SW480 (cell line): ENCODE results near the gene BTG4.

Experiments used
- DNase-seq: peaks from one replicate; pipeline ENCODE4 v3.0.0-alpha.2; 2016; ENCODE audit warnings: low spot score

Gene BTG4

GRCh38 chr11:111537336-111537860 lies 25.2 kb upstream of the BTG4 start:
- DNase-seq: no peak

- DNase-seq: no peak
Measured at GRCh38 chr11:111535281-111535680, 23.1 kb upstream of the BTG4 start.

GRCh38 chr11:111532365-111532709 lies 20.2 kb upstream of the BTG4 start:
- no peak for DNase-seq

- peak; percentile 21 for DNase-seq
Measured at GRCh38 chr11:111531687-111532364, 19.6 kb upstream of the BTG4 start.

DNA sequence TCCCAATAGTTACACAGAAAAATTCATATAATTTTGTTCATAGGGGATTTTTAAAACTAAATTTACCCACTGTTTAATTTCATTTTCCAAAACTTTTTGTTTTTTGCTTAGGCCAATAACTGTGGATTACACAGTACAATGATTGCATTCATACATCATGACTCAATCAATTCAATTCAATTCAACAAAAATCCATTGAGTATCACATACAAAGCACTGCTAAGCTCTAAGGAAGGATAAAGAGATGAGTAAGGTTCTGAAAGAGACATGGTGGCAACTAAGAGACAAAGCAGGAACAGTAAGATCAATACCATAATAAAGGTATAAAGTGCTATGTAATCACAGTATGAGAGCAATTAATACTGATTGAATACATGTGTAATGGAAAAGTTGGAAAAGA lies 18.9 kb upstream of the BTG4 start:
- no peak for DNase-seq

GRCh38 chr11:111530091-111530490 lies 17.9 kb upstream of the BTG4 start:
- no peak for DNase-seq

- no peak for DNase-seq
Measured at GRCh38 chr11:111528557-111528956, 16.4 kb upstream of the BTG4 start.

GRCh38 chr11:111527279-111527678 lies 15.1 kb upstream of the BTG4 start:
- DNase-seq: no peak

DNA sequence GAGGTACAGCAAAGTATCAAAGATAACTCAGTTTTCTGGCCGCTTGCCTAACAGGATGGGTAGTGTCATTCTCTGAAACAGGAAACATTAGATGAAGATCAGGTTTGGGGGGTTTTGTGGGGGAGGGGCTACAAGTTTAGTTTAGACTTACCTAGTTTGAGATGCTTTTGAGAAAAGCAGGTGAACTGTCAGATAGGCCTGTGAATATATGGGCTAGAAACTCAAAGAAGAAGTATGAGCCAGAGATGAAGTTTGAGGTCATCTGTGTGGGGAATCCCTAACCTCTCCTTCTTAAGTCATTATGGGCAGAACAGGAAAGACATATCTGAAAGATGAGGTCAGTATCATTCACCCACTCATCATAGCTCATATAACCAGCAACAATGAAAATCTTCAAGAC lies 14.3 kb upstream of the BTG4 start:
- DNase-seq: peak; percentile 46

GRCh38 chr11:111525456-111525855 lies 13.3 kb upstream of the BTG4 start:
- no peak for DNase-seq

DNA sequence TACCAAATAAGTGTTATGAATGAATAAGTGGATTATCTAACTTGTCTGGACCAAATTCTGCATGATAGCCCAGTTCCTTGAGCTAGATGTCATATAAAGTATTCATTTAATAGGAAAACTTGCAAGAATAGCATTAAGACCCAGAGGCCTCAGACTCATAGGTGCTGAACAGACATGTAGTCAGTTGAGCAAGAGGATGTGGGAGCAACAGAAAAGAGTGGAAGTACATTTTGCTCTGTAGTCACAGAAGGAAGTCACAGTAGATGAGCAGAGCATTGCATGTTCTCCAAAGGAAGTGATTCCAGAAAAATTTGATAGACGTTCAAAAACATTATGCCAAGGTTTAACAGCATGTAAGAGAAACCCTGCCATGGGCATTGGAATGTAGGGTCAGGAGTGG lies 11.9 kb upstream of the BTG4 start:
- DNase-seq: no peak

- DNase-seq: no peak
Measured at GRCh38 chr11:111523343-111523742, 11.2 kb upstream of the BTG4 start.

- no peak for DNase-seq
Measured at GRCh38 chr11:111522426-111522825, 10.2 kb upstream of the BTG4 start.

GRCh38 chr11:111521135-111521534 lies 8.9 kb upstream of the BTG4 start:
- DNase-seq: peak; percentile 41

DNA sequence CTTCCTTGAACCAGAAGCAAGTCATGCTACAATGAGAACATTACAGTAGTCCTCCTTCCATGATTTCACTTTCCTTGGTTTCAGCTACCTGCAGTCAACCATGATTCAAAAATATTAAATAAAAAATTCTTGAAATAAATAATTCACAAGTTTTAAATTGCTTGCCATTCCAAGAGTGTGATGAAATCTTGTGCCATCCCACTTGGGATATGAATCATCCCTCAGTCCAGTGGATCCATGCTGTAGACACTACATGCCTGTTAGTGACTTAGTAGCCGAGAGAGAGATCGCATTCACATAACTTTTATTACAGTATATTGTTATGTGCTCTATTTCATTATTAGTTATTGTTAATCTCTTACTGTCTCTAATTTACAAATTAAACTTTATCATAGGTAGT lies 8.4 kb upstream of the BTG4 start:
- peak; percentile 21 for DNase-seq

DNA sequence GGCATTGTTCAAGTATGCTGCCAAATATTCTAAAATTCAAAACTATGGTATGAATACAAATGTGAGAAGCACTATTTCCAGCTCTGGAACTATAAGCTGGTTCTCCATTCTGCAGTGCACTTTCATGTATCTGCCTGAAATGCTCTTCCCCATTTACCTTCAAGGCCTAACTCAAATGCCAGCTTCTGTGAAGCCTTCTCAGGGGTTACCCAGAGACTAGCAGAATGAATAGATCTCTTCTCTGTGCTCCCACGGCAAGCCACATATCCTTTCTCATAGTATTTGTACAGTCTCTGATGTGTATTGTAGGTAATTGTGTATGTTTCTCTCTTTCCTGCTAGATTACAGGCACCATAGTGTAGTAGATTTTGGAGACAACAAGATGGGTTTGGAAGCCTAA lies 6.5 kb upstream of the BTG4 start:
- no peak for DNase-seq

- no peak for DNase-seq
Measured at GRCh38 chr11:111515591-111515990, 3.4 kb upstream of the BTG4 start.

DNA sequence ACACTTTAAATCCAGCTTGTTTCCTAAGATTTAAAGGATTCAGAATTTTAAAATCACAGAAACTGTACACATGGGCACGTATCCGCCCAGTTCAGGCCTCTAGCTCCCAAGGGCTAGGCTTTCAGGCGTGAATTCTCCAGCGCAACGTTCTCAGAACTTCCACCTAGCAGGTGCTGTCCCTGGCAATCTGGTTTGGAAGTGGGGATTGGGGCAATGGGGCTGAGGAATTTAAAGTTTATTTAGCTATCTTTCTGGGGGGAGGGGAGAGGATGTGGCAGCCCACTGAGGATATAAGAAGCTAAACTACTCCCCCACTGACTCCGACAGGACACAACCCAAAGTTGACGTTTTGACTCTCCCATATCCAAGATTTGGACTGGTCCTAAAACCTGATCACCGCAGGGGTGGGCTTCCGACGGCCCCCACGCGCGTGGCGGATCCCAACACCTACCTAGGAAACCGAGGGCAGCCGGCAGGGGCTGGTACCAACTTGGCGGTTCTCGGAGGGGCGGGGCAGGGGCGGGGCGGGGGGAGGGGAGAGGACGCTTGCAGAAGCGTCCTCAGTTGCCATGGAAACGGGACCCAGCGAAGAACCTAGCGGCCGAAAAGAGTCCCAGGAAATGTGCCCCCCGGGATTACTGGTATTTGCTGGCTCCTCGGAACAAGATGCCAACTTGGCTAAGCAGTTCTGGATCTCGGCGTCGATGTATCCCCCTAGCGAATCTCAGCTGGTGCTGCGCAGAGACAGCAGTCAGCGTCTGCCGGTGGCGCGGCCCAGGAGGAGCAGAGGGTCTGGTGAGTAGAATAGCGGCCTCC lies 2.2 kb upstream of the BTG4 start, which contains the start of gene HOATZ:
TSS of gene HOATZ (plus strand) at position 563 of the 816 bp plus-strand sequence. CDS start at position 570, 7 bp downstream.
- no peak for DNase-seq

GRCh38 chr11:111513240-111513605 lies 1.0 kb upstream of the BTG4 start:
- no peak for DNase-seq

GRCh38 chr11:111510311-111510710 lies 1.9 kb downstream of the BTG4 start:
- no peak for DNase-seq

DNA sequence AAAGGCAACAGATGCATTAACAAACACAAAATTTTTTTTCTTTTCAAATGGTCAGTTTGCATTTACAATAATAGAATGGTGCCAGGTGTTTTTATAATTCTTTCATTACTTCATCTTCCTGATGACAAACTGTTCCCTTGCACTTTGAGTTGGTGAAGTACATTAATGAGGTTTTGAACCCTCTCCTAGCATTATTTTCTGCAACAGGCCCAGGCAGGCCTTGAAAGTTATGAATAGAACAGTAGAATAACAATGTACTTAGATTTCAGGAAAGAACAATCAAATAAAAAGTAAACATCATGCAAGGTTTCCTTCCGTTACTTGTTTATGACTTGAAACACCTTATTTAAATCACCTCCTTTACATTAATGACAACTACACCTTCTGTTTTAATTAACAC lies 9.6 kb downstream of the BTG4 start:
- no peak for DNase-seq

DNA sequence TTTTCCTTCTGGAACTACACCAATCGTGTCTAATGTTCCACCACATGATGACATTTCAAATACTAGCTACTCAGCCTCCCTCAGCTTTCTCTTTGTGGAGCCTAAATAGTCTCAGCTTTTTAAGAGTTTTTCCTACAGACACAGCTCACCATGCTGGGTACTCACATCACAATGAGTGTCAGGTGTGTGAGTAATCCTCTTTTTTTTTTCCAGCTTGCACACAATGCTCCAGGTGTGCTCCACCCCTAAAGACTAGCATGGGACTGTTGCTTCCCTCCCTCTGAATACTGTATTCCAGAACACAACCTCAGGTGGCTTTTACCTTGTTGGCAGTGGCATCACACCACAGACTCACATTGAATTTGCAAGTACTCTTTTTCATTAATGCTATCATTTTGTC lies 11.7 kb downstream of the BTG4 start:
- DNase-seq: no peak

DNA sequence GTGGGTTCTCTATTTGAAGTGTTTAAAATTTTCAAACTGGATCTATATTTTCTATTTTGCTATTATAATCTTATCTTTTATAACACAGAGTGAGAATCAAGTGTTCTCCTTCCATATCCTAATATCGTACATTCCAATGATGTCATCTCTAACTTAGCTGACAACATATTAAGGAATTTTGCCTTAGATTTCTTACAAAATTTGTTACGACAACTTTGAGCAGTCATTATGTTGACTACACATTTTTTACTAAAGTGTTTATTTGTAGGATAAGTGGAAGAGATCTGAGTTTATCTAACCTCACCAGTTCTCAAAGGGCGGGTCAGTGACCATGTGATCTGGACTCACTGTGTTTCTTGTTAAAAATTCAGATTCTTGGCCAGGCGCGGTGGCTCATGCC lies 12.7 kb downstream of the BTG4 start:
- no peak for DNase-seq

DNA sequence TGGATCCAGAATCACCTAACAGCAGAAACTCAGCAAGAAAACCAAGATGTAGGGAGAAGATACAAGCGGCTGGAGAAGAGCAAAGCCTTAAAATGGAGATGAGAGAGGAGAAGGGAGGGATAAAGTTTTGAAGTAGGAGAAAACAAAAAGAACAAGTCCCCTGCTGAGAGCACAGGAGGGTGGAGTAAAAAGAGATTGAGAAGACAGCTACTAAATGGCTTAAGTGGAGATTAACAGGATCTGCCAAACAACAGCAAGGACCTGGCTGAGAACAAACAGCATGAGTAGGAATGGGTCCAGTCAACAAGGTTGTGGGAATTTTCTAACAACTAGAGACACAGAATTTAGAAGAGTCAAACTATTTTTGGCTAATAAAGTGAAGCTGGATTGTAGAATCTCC lies 18.1 kb downstream of the BTG4 start:
- no peak for DNase-seq
